ENCODE data around the gene CTDP1. TPM values are rescaled to one million over a fixed set of nuclear protein-coding genes. Genes with fewer than 3 reads are reported as not detected.

The CTDP1 gene
- total and polyA plus RNA-seq, 4 donors, result 2.7 to 13.9 (median 10.5) TPM

DNA sequence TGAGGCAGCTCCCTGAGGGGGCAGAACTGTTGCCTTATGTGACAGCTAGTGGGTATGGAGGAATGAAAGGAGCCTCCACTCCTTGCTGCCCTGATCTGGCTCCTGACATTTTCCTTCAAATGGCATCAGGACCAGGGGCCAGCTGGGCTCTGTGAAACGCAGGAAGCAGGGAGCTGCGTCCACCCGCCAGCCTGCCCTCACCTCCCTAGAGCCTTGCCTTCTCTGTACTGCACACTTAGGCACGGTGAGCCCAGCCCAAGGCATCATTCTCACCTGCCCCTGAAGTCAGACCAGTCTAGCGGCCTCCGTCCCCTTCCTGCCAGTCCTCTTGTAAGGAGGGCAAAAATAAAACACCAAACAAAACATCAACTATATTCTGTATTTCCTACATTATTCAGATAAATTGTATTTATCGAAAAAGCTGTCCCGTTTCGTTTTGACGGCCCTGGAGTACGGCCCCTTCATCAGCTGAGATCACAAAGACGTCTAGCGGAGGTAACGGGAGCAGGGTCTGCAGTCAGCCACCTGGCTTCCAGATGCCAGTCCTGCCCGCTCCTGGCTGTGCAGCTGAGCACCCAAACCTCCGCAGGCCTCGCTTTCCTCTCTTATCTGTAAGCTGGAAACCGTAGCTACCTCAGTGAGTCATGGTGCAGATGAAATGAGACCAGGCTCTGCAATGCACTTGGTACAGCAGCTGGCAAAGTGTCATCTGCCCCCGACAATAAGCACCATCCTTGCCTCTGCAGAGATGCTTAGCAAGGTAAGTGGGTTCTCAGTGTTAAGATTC lies 6.9 kb upstream of the CTDP1 start (continued):
- no peak for TF ChIP-seq FOXA2 (IDR thresholded peaks at IDR 0.05)
- no peak for TF ChIP-seq GABPA (IDR thresholded peaks at IDR 0.05 in 1 of 2, conservative IDR thresholded peaks at IDR 0.05 in 1 of 2)
- no peak for TF ChIP-seq RAD21 (IDR thresholded peaks at IDR 0.05)
- TF ChIP-seq, protein P1, sequence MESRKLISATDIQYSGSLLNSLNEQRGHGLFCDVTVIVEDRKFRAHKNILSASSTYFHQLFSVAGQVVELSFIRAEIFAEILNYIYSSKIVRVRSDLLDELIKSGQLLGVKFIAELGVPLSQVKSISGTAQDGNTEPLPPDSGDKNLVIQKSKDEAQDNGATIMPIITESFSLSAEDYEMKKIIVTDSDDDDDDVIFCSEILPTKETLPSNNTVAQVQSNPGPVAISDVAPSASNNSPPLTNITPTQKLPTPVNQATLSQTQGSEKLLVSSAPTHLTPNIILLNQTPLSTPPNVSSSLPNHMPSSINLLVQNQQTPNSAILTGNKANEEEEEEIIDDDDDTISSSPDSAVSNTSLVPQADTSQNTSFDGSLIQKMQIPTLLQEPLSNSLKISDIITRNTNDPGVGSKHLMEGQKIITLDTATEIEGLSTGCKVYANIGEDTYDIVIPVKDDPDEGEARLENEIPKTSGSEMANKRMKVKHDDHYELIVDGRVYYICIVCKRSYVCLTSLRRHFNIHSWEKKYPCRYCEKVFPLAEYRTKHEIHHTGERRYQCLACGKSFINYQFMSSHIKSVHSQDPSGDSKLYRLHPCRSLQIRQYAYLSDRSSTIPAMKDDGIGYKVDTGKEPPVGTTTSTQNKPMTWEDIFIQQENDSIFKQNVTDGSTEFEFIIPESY (IDR thresholded peaks at IDR 0.05), result no peak

DNA sequence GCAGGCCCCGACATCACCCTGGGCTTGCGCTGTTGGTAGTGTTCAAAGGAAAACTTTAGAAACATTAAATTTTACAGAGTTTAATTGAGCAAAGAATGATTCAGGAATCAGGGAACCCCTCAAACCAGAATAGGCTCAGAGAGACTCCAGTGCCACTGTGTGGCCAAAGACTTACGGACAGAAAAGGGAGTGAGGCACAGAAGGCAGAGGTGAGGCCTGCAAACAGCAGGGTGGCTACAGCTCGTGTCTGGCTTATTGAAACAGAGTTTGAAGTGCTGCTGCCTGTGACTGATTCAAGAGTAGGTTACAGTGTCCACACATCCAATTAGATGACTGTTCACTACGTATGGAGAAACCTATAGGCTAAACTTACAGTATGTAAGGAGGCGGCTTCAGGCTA lies 2.4 kb upstream of the CTDP1 start:
- no peak for TF ChIP-seq RAD21 (IDR thresholded peaks at IDR 0.05)
- TF ChIP-seq, protein P1 (IDR thresholded peaks at IDR 0.05), result no peak
- no peak for TF ChIP-seq EGR1 (IDR thresholded peaks at IDR 0.05; ENCODE audit: low read depth in 2 of 2)
- TF ChIP-seq, protein P2, sequence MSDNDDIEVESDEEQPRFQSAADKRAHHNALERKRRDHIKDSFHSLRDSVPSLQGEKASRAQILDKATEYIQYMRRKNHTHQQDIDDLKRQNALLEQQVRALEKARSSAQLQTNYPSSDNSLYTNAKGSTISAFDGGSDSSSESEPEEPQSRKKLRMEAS (IDR thresholded peaks at IDR 0.05), result no peak
- no peak for TF ChIP-seq GABPA (IDR thresholded peaks at IDR 0.05 in 1 of 2, conservative IDR thresholded peaks at IDR 0.05 in 1 of 2)
- TF ChIP-seq HNF4G (IDR thresholded peaks at IDR 0.05), result no peak
- TF ChIP-seq JUND (IDR thresholded peaks at IDR 0.05), result no peak
- TF ChIP-seq NR2F2 (IDR thresholded peaks at IDR 0.05), result no peak
- TF ChIP-seq FOXA1 (IDR thresholded peaks at IDR 0.05), result no peak
- no peak for TF ChIP-seq SP1 (IDR thresholded peaks at IDR 0.05)
- TF ChIP-seq, protein P3, sequence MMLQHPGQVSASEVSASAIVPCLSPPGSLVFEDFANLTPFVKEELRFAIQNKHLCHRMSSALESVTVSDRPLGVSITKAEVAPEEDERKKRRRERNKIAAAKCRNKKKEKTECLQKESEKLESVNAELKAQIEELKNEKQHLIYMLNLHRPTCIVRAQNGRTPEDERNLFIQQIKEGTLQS (IDR thresholded peaks at IDR 0.05), result no peak
- no peak overlapping the region for H3K4me3 ChIP-seq (ENCODE audit: low read depth in 1 of 3, low read length in 3 of 3)
- 95% methylated on average over 6 of the region's 6 CpGs for WGBS
- no peak overlapping the region for H3K27ac ChIP-seq (ENCODE audit: low read depth in 1 of 2, low read length in 2 of 2)
- H3K9ac ChIP-seq (ENCODE audit: low read depth in 1 of 2, low read length in 2 of 2), result no peak overlapping the region
- DNase-seq (ENCODE audit: low spot score), result no peak
- H3K36me3 ChIP-seq (ENCODE audit: control insufficient read depth in 4 of 4, insufficient read depth in 3 of 4, low read depth in 1 of 4, low read length in 3 of 4), result peaks cover 0 to 3% (median 1%) of the 10 kb centered on the region in 4 donors
- H3K27me3 ChIP-seq (ENCODE audit: control insufficient read depth in 4 of 4, insufficient read depth in 4 of 4, low read length in 3 of 4), result no peaks in the 10 kb centered on the region
- no peaks in the 10 kb centered on the region for H3K9me3 ChIP-seq (ENCODE audit: control insufficient read depth in 4 of 4, low read length in 3 of 4)
- H3K4me1 ChIP-seq (ENCODE audit: control insufficient read depth in 4 of 4, insufficient read depth in 4 of 4, low read length in 3 of 4), result peaks cover 12 to 32% (median 23%) of the 10 kb centered on the region in 4 donors

DNA sequence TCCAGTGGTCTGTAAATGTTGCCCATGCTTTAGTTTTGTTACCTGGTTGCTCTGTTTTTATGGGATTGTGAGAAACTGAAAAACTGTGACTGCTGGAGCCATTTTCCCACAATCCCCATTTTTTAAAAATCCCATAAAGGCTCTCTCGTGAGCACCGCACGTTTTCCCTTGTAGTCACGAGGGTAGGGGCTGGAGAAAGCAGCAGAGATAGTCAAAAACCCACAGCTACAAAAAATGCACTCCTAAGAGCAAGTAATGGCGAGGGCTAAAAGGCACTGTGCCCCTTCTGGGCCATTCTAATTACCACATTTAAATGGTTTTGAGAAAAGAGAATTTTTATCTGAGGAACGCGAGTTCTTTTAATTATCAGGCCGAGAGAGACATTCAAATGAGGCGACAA lies 1.8 kb upstream of the CTDP1 start:
- Histone ChIP-seq H3K9me3 (ENCODE audit: control insufficient read depth in 4 of 4, low read length in 3 of 4) (no peaks in the 10 kb centered on the region), H3K9ac (ENCODE audit: low read depth in 1 of 2, low read length in 2 of 2) (peak overlapping the region in 1 of 2 donors; percentile 30), H3K4me1 (ENCODE audit: control insufficient read depth in 4 of 4, insufficient read depth in 4 of 4, low read length in 3 of 4) (peaks cover 12 to 32% (median 23%) of the 10 kb centered on the region in 4 donors)
- no peak for TF ChIP-seq FOXA2 (IDR thresholded peaks at IDR 0.05)
- TF ChIP-seq GABPA (IDR thresholded peaks at IDR 0.05 in 1 of 2, conservative IDR thresholded peaks at IDR 0.05 in 1 of 2), result no peak
- TF ChIP-seq, protein P1 (IDR thresholded peaks at IDR 0.05), result no peak
- no peak for TF ChIP-seq RAD21 (IDR thresholded peaks at IDR 0.05)
- no peak for TF ChIP-seq EGR1 (IDR thresholded peaks at IDR 0.05; ENCODE audit: low read depth in 2 of 2)
- TF ChIP-seq, protein P2 (IDR thresholded peaks at IDR 0.05), result no peak
- no peak for TF ChIP-seq JUND (IDR thresholded peaks at IDR 0.05)
- no peak for TF ChIP-seq HNF4A (conservative IDR thresholded peaks at IDR 0.05)
- TF ChIP-seq NR2F2 (IDR thresholded peaks at IDR 0.05), result no peak
- TF ChIP-seq RXRA (IDR thresholded peaks at IDR 0.05), result no peak
- no peak for TF ChIP-seq FOXA1 (IDR thresholded peaks at IDR 0.05)
- TF ChIP-seq, protein P3 (IDR thresholded peaks at IDR 0.05), result no peak
- TF ChIP-seq SP1 (IDR thresholded peaks at IDR 0.05), result no peak
- TF ChIP-seq, protein P4, sequence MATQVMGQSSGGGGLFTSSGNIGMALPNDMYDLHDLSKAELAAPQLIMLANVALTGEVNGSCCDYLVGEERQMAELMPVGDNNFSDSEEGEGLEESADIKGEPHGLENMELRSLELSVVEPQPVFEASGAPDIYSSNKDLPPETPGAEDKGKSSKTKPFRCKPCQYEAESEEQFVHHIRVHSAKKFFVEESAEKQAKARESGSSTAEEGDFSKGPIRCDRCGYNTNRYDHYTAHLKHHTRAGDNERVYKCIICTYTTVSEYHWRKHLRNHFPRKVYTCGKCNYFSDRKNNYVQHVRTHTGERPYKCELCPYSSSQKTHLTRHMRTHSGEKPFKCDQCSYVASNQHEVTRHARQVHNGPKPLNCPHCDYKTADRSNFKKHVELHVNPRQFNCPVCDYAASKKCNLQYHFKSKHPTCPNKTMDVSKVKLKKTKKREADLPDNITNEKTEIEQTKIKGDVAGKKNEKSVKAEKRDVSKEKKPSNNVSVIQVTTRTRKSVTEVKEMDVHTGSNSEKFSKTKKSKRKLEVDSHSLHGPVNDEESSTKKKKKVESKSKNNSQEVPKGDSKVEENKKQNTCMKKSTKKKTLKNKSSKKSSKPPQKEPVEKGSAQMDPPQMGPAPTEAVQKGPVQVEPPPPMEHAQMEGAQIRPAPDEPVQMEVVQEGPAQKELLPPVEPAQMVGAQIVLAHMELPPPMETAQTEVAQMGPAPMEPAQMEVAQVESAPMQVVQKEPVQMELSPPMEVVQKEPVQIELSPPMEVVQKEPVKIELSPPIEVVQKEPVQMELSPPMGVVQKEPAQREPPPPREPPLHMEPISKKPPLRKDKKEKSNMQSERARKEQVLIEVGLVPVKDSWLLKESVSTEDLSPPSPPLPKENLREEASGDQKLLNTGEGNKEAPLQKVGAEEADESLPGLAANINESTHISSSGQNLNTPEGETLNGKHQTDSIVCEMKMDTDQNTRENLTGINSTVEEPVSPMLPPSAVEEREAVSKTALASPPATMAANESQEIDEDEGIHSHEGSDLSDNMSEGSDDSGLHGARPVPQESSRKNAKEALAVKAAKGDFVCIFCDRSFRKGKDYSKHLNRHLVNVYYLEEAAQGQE (IDR thresholded peaks at IDR 0.05), result no peak
- no peak for TF ChIP-seq HNF4G (IDR thresholded peaks at IDR 0.05)

More for the DNA sequence above, 1.8 kb upstream of the CTDP1 start:
- Histone ChIP-seq H3K27me3 (ENCODE audit: control insufficient read depth in 4 of 4, insufficient read depth in 4 of 4, low read length in 3 of 4) (no peaks in the 10 kb centered on the region), H3K4me3 (ENCODE audit: low read depth in 1 of 3, low read length in 3 of 3) (no peak overlapping the region), H3K36me3 (ENCODE audit: control insufficient read depth in 4 of 4, insufficient read depth in 3 of 4, low read depth in 1 of 4, low read length in 3 of 4) (peaks cover 0 to 3% (median 1%) of the 10 kb centered on the region in 4 donors), H3K27ac (ENCODE audit: low read depth in 1 of 2, low read length in 2 of 2) (peak overlapping the region; percentile 99 to 100)
- WGBS, result 94% methylated on average over 9 of the region's 9 CpGs
- no peak for DNase-seq (ENCODE audit: low spot score)

Data from liver (tissue), 9 donors.